HepG2 (cell line): ENCODE data around the gene PRR14. TPM values are rescaled to one million over a fixed set of nuclear protein-coding genes. Genes with fewer than 3 reads are reported as not detected.
A peak's percentile ranks its signal among the peaks of the same experiment; 100 is the strongest.

Experiments used
- FLYWCH1 ChIP-seq: sonication (generic); formaldehyde crosslinking; IDR thresholded peaks from 2 replicates; pipeline ENCODE4 v1.8.1; 2023; ENCODE audit warnings: mild to moderate bottlenecking, missing genetic modification reagents
- GMEB2 ChIP-seq: IDR thresholded peaks from 2 replicates; pipeline ENCODE4 v1.6.1; 2016; ENCODE audit warnings: missing biosample characterization, missing genetic modification reagents, low read depth
- GTF3A ChIP-seq: sonication (generic); formaldehyde crosslinking; conservative IDR thresholded peaks from 2 replicates; pipeline ENCODE4 v1.4.0; 2020; ENCODE audit warnings: mild to moderate bottlenecking, missing genetic modification reagents
- HMGA1 ChIP-seq: sonication (generic); formaldehyde crosslinking; conservative IDR thresholded peaks from 2 replicates; pipeline ENCODE4 v1.4.0; 2020; ENCODE audit warnings: missing genetic modification reagents
- HNRNPL ChIP-seq: fragments of 200-400 bp; formaldehyde crosslinking; IDR thresholded peaks from 2 replicates; pipeline ENCODE4 v1.6.1; 2017; ENCODE audit warnings: mild to moderate bottlenecking, low read depth, low read length
- IKZF4 ChIP-seq: sonication (generic); formaldehyde crosslinking; IDR thresholded peaks from 2 replicates; pipeline ENCODE4 v1.5.1; 2020; ENCODE audit warnings: borderline replicate concordance, mild to moderate bottlenecking, low read depth, missing genetic modification reagents; ENCODE audit errors: not compliant biosample characterization
- NFIB ChIP-seq: sonication (generic); formaldehyde crosslinking; IDR thresholded peaks from 2 replicates; pipeline ENCODE4 v1.9.0; 2021; ENCODE audit warnings: missing genetic modification reagents, mild to moderate bottlenecking, borderline replicate concordance
- SRSF9 ChIP-seq: fragments of 200-400 bp; formaldehyde crosslinking; IDR thresholded peaks from 2 replicates; pipeline ENCODE4 v1.6.1; 2018; ENCODE audit warnings: borderline replicate concordance, mild to moderate bottlenecking, low read depth, low read length; ENCODE audit not compliant: insufficient read depth, poor library complexity, severe bottlenecking
- TFE3 ChIP-seq: IDR thresholded peaks from 2 replicates; pipeline ENCODE4 v1.6.1; 2016
- ZHX1 ChIP-seq: sonication (generic); formaldehyde crosslinking; IDR thresholded peaks from 2 replicates; pipeline ENCODE4 v1.8.1; 2022; ENCODE audit warnings: low read depth, mild to moderate bottlenecking, missing genetic modification reagents
- ZKSCAN5 ChIP-seq: sonication (generic); formaldehyde crosslinking; IDR thresholded peaks from 2 replicates; pipeline ENCODE4 v1.5.1; 2020; ENCODE audit warnings: mild to moderate bottlenecking, missing genetic modification reagents
- ZNF224 ChIP-seq: sonication (generic); formaldehyde crosslinking; IDR thresholded peaks from 2 replicates; pipeline ENCODE4 v1.5.0; 2020; ENCODE audit warnings: mild to moderate bottlenecking, missing genetic modification reagents
- ZNF547 ChIP-seq: sonication (generic); formaldehyde crosslinking; IDR thresholded peaks from 2 replicates; pipeline ENCODE4 v1.5.1; 2020; ENCODE audit warnings: mild to moderate bottlenecking, missing genetic modification reagents
- ZNF609 ChIP-seq: sonication (generic); formaldehyde crosslinking; IDR thresholded peaks from 2 replicates; pipeline ENCODE4 v1.4.0; 2020; ENCODE audit warnings: mild to moderate bottlenecking, missing genetic modification reagents, borderline replicate concordance
- ZNF766 ChIP-seq: sonication (generic); formaldehyde crosslinking; IDR thresholded peaks from 2 replicates; pipeline ENCODE4 v1.5.0; 2020; ENCODE audit warnings: missing genetic modification reagents, borderline replicate concordance
- ZNF790 ChIP-seq: sonication (generic); formaldehyde crosslinking; IDR thresholded peaks from 2 replicates; pipeline ENCODE4 v1.8.0; 2022; ENCODE audit warnings: missing genetic modification reagents, mild to moderate bottlenecking, borderline replicate concordance
- ZNF883 ChIP-seq: sonication (generic); formaldehyde crosslinking; IDR thresholded peaks from 2 replicates; pipeline ENCODE4 v1.5.1; 2020; ENCODE audit warnings: mild to moderate bottlenecking, missing genetic modification reagents; ENCODE audit errors: not compliant biosample characterization
- polyA plus RNA-seq, 8 experiments: library from polyadenylated mRNA; depleted of rRNA in 3 of 8; stranded (reverse) in 7 of 8; unstranded in 1 of 8; fragments of >200 nt; fragmentation: Illumina TruSeq in 4 of 8; extraction: Trizol in 4 of 8; gene quantifications; 2 replicates each; pipeline versions ENCODE4 v1.2.1 to v1.2.3, GENCODE V29; 2011 to 2016; ENCODE audit warnings: low read depth in 4 of 8, missing spikeins in 1 of 8, mixed read lengths in 1 of 8; ENCODE audit not compliant: insufficient read depth in 1 of 8
- total RNA-seq, 5 experiments: library from RNA; depleted of rRNA; stranded (reverse); fragments of >200 nt; fragmentation: Illumina TruSeq; extraction: Trizol; gene quantifications; 2 replicates each; pipeline ENCODE4 v1.2.3, GENCODE V29; 2016; ENCODE audit warnings: low read depth in 1 of 5

PRR14 gene
- total and polyA plus RNA-seq, 2 of the 13 experiments (the other 11 are each of a cell fraction or from before 2014, with no cell fraction given) = 8.4 to 11.0 TPM

GRCh38 chr16:30698139-30698815 lies 47.5 kb downstream of the PRR14 start (continued):
- TF ChIP-seq TFE3 (peak; percentile 82), ZNF609 (CRISPR knock-in tag) (peak; percentile 80; the same call in 1 of the 2 replicates), GMEB2 (CRISPR knock-in tag) (no peak), ZNF790 (CRISPR knock-in tag) (no peak), ZHX1 (CRISPR knock-in tag) (peak; percentile 99), ZKSCAN5 (CRISPR knock-in tag) (0 out of 2 replicates have a peak, but pooled peaks have one; percentile 14), ZNF547 (CRISPR knock-in tag) (0 out of 2 replicates have a peak, but pooled peaks have one; percentile 37), ZNF224 (peak; percentile 94), IKZF4 (CRISPR knock-in tag) (no peak), ZNF883 (CRISPR knock-in tag) (peak; percentile 18), HMGA1 (CRISPR knock-in tag) (no peak), NFIB (no peak), HNRNPL (peak; percentile 83; the same call in 1 of the 2 replicates), SRSF9 (no peak), GTF3A (CRISPR knock-in tag) (no peak; the same call in 1 of the 2 replicates), FLYWCH1 (CRISPR knock-in tag) (no peak; the same call in 1 of the 2 replicates), ZNF766 (CRISPR knock-in tag) (peak; percentile 44; the same call in 1 of the 2 replicates)
